ENCODE results near the gene ALOXE3.

The ALOXE3 gene

GRCh38 chr17:8149419-8150193 lies 31.3 kb upstream of the ALOXE3 start:
- Mint-ChIP-seq H3K4me1 (ENCODE audit: low read depth) (peaks cover 28% of the 10 kb centered on the region), H3K36me3 (ENCODE audit: low read depth) (peaks cover 42% of the 10 kb centered on the region), H3K9me3 (no peaks in the 10 kb centered on the region), H3K27ac (no peak overlapping the region), H3K4me3 (peak overlapping the region; percentile 45), H3K27me3 (ENCODE audit: low read depth) (no peaks in the 10 kb centered on the region)

DNA sequence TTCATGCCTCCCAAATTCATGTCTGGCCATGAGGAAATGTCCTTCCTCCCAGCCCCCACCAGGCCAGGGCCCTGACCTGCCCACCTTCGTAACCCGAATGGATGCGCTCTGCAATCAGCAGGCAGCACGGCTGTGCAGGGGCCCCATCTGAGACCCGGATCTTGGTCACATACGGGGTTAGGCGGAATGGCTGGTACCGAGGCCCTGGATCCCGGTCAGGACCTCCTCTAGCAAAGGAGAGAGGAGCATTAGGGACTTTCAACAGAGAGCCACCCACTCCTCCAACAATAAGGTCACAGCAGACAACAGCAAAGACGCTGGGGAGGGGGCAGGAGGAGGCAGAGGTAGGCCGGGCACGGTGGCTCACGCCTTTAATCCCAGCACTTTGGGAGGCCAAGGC lies 30.2 kb upstream of the ALOXE3 start:
- Mint-ChIP-seq H3K36me3 (ENCODE audit: low read depth) (peaks cover 44% of the 10 kb centered on the region), H3K4me1 (ENCODE audit: low read depth) (peaks cover 21% of the 10 kb centered on the region), H3K4me3 (no peak overlapping the region), H3K27me3 (ENCODE audit: low read depth) (no peaks in the 10 kb centered on the region), H3K27ac (no peak overlapping the region), H3K9me3 (no peaks in the 10 kb centered on the region)

DNA sequence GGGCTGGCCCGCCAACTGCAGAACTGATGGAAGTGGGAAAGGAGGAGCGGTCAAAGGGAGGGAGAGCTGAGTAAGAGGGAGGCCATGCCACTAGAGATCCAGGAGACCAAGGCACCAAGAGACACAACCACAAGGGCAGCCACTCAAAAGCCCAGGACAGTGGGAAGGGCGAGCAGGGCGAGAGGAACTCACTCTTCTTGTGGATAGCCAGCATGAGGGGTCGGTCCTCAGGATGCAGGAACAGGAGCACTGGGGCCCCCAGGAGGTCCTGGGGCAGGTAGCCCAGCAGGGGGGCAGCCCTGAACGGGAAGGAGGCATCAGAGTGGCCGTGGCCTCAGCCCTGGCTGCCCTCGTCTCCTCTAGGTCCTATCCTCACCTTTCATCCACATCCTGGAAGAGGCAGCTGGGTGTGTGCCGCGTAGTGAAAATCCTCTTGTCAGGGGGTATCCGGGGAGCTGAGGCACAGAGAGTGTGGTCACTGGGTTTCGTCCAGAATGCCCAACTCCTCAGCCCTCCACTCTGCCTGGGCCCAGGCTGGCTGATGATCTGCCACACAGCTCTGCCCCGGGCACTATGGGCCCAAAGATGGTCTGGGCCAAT lies 29.6 kb upstream of the ALOXE3 start:
- no peak overlapping the region for H3K27ac Mint-ChIP-seq
- no peaks in the 10 kb centered on the region for H3K9me3 Mint-ChIP-seq
- peaks cover 15% of the 10 kb centered on the region for H3K4me1 Mint-ChIP-seq (ENCODE audit: low read depth)
- H3K4me3 Mint-ChIP-seq, result no peak overlapping the region
- H3K36me3 Mint-ChIP-seq (ENCODE audit: low read depth), result peaks cover 44% of the 10 kb centered on the region
- no peaks in the 10 kb centered on the region for H3K27me3 Mint-ChIP-seq (ENCODE audit: low read depth)

DNA sequence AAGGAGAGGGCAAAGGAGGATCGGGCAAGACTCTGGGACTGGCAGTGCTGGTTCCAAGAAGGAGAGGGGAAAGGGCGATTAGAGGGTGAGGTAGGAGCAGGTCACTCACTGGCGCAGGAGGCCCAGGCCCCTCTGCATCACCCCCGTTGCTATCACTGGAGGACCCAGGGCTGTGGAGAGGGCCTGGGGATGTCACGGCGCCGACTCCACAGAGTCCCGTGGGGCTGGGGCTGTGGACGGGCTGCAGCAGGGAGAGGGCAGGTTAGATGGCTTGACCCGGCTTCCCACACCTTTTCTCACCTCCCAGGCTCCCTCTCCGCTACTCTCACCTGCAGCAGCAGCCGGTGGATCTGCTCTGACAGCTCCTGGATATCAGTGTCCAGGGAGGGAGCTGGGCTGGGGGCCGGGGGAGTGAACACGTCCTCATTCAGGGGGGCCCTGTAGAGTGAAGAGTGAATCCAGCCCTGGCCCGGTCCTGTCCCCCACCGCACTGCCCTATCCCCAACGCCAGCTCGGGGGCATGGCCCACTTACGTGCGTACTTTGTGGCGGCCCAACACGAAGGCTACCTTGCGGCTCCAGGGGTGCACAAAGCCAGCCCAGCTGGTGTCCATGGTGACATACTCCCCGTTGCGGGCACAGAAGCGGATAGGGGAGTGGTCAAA lies 29.0 kb upstream of the ALOXE3 start:
- Mint-ChIP-seq H3K4me1 (ENCODE audit: low read depth) (peaks cover 9% of the 10 kb centered on the region), H3K27ac (no peak overlapping the region), H3K9me3 (no peaks in the 10 kb centered on the region), H3K27me3 (ENCODE audit: low read depth) (no peaks in the 10 kb centered on the region), H3K4me3 (no peak overlapping the region), H3K36me3 (ENCODE audit: low read depth) (peaks cover 47% of the 10 kb centered on the region)

- no peak overlapping the region for H3K27ac Mint-ChIP-seq
- H3K27me3 Mint-ChIP-seq (ENCODE audit: low read depth), result no peaks in the 10 kb centered on the region
- H3K36me3 Mint-ChIP-seq (ENCODE audit: low read depth), result peaks cover 53% of the 10 kb centered on the region
- H3K4me3 Mint-ChIP-seq, result no peak overlapping the region
- H3K9me3 Mint-ChIP-seq, result no peaks in the 10 kb centered on the region
- peaks cover 5% of the 10 kb centered on the region for H3K4me1 Mint-ChIP-seq (ENCODE audit: low read depth)
Measured at GRCh38 chr17:8146381-8147140, 28.2 kb upstream of the ALOXE3 start.

GRCh38 chr17:8145811-8146210 lies 27.5 kb upstream of the ALOXE3 start:
- peaks cover 56% of the 10 kb centered on the region for H3K36me3 Mint-ChIP-seq (ENCODE audit: low read depth)
- H3K27me3 Mint-ChIP-seq (ENCODE audit: low read depth), result no peaks in the 10 kb centered on the region
- no peak overlapping the region for H3K4me3 Mint-ChIP-seq
- H3K27ac Mint-ChIP-seq, result no peak overlapping the region
- H3K4me1 Mint-ChIP-seq (ENCODE audit: low read depth), result peaks cover 3% of the 10 kb centered on the region
- no peaks in the 10 kb centered on the region for H3K9me3 Mint-ChIP-seq

- H3K4me1 Mint-ChIP-seq (ENCODE audit: low read depth), result peaks cover 3% of the 10 kb centered on the region
- H3K4me3 Mint-ChIP-seq, result no peak overlapping the region
- no peaks in the 10 kb centered on the region for H3K9me3 Mint-ChIP-seq
- no peaks in the 10 kb centered on the region for H3K27me3 Mint-ChIP-seq (ENCODE audit: low read depth)
- H3K27ac Mint-ChIP-seq, result no peak overlapping the region
- H3K36me3 Mint-ChIP-seq (ENCODE audit: low read depth), result peaks cover 56% of the 10 kb centered on the region
Measured at GRCh38 chr17:8144401-8145231, 26.3 kb upstream of the ALOXE3 start.

DNA sequence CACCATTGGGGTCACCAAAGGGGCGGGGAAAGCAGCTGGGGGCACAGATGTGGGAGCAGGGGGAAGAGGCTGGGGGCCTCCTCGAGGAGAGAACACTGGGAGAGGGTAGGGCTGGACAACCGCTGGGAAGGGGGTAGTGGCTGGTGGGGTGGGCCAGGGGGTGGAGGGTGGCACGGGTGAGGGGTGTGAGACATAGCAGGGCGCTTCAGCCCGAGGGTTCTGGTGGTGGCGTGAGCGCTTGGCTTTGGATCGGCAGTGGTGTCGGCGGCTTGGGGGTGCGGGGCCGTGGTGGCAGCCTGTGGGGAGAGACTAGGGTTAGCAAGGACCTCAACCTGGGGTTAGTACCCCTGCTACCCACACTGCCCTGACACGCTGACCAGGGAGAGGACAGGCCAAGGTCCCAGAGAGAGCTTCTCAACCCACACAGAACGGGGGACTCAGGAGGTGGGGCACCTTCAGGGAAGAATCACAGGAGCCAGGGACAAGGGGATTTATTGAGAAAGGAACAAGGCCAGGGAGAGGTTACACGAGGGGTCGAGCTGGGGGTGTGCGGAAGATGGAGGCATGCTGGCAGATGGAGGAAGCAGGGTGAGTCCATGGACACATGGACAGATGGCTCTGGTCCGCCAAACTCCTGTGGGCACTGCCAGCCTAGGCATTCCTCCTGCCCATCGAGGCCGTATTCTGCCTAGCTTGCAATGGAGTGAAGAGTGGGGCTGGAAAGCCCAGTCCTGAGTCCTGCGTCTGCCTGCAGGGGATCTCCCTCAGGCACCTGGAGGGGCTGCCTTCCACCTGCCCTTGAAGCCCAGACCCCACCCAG lies 25.5 kb upstream of the ALOXE3 start:
- H3K4me1 Mint-ChIP-seq (ENCODE audit: low read depth), result peaks cover 3% of the 10 kb centered on the region
- H3K27me3 Mint-ChIP-seq (ENCODE audit: low read depth), result no peaks in the 10 kb centered on the region
- H3K9me3 Mint-ChIP-seq, result no peaks in the 10 kb centered on the region
- no peak overlapping the region for H3K4me3 Mint-ChIP-seq
- peaks cover 53% of the 10 kb centered on the region for H3K36me3 Mint-ChIP-seq (ENCODE audit: low read depth)
- no peak overlapping the region for H3K27ac Mint-ChIP-seq

DNA sequence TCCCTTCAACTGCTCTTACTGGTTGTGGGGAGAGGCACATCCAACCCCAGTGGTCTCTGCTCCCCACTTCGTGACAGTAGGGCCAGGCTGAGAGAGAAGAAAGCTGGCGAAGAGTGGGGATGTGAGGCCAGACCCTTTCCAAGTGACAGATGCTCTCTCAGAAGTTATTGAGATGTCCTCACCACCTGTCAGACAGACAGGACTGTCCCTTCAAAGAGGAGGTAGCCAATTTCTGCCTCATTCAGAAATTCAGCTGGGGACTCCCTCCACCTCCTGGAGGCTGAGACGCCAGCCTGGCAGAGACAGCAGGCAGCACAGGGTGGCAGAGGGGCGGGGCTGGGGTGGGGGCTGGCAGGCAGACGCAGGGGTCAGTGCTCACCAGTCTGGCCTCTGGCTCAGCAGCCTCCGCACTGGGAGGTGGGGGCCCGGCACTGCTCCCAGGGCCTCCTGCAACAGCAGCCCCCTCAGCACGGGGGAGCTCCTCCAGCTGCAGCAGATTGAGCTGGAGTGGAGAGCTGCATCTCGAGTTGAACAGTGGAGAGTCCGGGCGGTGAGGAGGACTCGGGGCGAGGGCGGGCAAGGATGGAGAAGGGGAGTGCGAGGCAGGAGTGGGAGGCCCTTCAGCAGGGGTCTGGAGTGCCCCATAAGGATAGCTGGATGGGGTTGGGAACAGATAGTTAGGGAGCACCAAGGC lies 24.7 kb upstream of the ALOXE3 start:
- Mint-ChIP-seq H3K27me3 (ENCODE audit: low read depth) (no peaks in the 10 kb centered on the region), H3K4me3 (no peak overlapping the region), H3K27ac (no peak overlapping the region), H3K36me3 (ENCODE audit: low read depth) (peaks cover 47% of the 10 kb centered on the region), H3K9me3 (no peaks in the 10 kb centered on the region), H3K4me1 (ENCODE audit: low read depth) (peaks cover 3% of the 10 kb centered on the region)

DNA sequence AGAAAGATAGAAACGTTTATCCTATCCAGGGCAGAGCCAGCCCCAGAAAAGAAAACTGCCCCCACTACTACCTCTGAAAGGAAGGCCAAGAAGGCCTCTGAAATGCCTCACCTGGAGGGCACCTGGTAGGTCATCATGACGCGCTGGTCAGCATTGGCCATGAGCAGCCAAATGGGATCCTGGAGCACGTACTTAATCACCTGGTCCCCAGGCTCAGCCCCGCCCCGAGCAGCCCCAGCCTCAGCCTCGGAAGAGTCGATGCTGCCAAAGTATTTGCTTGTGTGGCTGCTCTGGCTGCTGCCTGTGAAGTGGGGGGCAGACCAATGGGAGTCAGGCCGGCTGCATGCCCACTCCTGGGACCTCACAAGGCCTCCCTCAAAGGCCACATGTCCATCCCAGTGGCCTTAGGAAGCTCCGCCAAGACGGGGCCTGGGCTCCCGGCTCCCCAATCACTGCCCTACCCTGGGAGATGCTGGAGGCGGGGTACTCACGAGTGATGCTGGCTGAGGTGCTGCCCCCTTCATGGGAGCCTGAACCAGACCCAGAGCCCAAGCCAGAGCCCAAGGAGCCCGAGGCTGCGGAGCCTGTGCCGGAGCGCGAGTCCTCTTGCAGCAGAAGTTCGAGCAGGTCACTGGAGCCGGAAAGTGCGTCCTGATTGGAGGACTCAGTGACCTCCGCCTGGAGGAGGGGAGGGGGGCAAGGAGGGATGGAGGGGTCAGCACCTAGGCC lies 24.0 kb upstream of the ALOXE3 start:
- Mint-ChIP-seq H3K36me3 (ENCODE audit: low read depth) (peaks cover 42% of the 10 kb centered on the region), H3K27me3 (ENCODE audit: low read depth) (no peaks in the 10 kb centered on the region), H3K4me1 (ENCODE audit: low read depth) (peaks cover 3% of the 10 kb centered on the region), H3K27ac (no peak overlapping the region), H3K9me3 (no peaks in the 10 kb centered on the region), H3K4me3 (no peak overlapping the region)

- Mint-ChIP-seq H3K36me3 (ENCODE audit: low read depth) (peaks cover 39% of the 10 kb centered on the region), H3K4me3 (no peak overlapping the region), H3K9me3 (no peaks in the 10 kb centered on the region), H3K27ac (no peak overlapping the region), H3K4me1 (ENCODE audit: low read depth) (peaks cover 4% of the 10 kb centered on the region), H3K27me3 (ENCODE audit: low read depth) (peaks cover 1% of the 10 kb centered on the region)
Measured at GRCh38 chr17:8141741-8142140, 23.4 kb upstream of the ALOXE3 start.

GRCh38 chr17:8141045-8141444 lies 22.7 kb upstream of the ALOXE3 start:
- H3K27ac Mint-ChIP-seq, result peak overlapping the region; percentile 16
- H3K9me3 Mint-ChIP-seq, result no peaks in the 10 kb centered on the region
- peaks cover 4% of the 10 kb centered on the region for H3K27me3 Mint-ChIP-seq (ENCODE audit: low read depth)
- H3K4me1 Mint-ChIP-seq (ENCODE audit: low read depth), result peaks cover 2% of the 10 kb centered on the region
- H3K36me3 Mint-ChIP-seq (ENCODE audit: low read depth), result peaks cover 32% of the 10 kb centered on the region
- no peak overlapping the region for H3K4me3 Mint-ChIP-seq
